Measurements from ENCODE around the gene ANKDD1A. TPM values are rescaled to one million over a fixed set of nuclear protein-coding genes. Genes with fewer than 3 reads are reported as not detected.

The ANKDD1A gene
- total RNA-seq, 2 donors from 2014 or later: 7.2 to 8.4 TPM

- Mint-ChIP-seq H3K4me1 (ENCODE audit: low read depth) (peaks cover 60% of the 10 kb centered on the region), H3K9me3 (peaks cover 3 to 7% of the 10 kb centered on the region in 2 donors), H3K27me3 (ENCODE audit: low read depth) (no peaks in the 10 kb centered on the region), H3K4me3 (no peak overlapping the region), H3K36me3 (ENCODE audit: insufficient read depth in 2 of 2) (peaks cover 12 to 19% of the 10 kb centered on the region in 2 donors), H3K27ac (no peak overlapping the region)
- no peak for DNase-seq
- ATAC-seq (replicated peaks in 1 of 2): no peak
Observed at GRCh38 chr15:64901141-64901540, 10.6 kb upstream of the ANKDD1A start.

GRCh38 chr15:64901914-64902313 lies 9.8 kb upstream of the ANKDD1A start:
- no peak for ATAC-seq (replicated peaks in 1 of 2)
- H3K9me3 Mint-ChIP-seq: peaks cover 3 to 7% of the 10 kb centered on the region in 2 donors

GRCh38 chr15:64902863-64903262 lies 8.8 kb upstream of the ANKDD1A start:
- H3K27me3 Mint-ChIP-seq (ENCODE audit: low read depth): no peaks in the 10 kb centered on the region
- peaks cover 12 to 19% of the 10 kb centered on the region in 2 donors for H3K36me3 Mint-ChIP-seq (ENCODE audit: insufficient read depth in 2 of 2)
- DNase-seq (no peak), ATAC-seq (replicated peaks in 1 of 2) (peak; percentile 46 to 70)
- peak overlapping the region in 1 of 2 donors; percentile 65 for H3K4me3 Mint-ChIP-seq
- peaks cover 43% of the 10 kb centered on the region for H3K4me1 Mint-ChIP-seq (ENCODE audit: low read depth)
- peak overlapping the region; percentile 91 for H3K27ac Mint-ChIP-seq
- H3K9me3 Mint-ChIP-seq: peaks cover 3 to 7% of the 10 kb centered on the region in 2 donors

More at GRCh38 chr15:64901914-64902313, 9.8 kb upstream of the ANKDD1A start:
- H3K4me3 Mint-ChIP-seq: no peak overlapping the region
- no peaks in the 10 kb centered on the region for H3K27me3 Mint-ChIP-seq (ENCODE audit: low read depth)
- peaks cover 52% of the 10 kb centered on the region for H3K4me1 Mint-ChIP-seq (ENCODE audit: low read depth)
- no peak for DNase-seq
- H3K36me3 Mint-ChIP-seq (ENCODE audit: insufficient read depth in 2 of 2): peaks cover 12 to 19% of the 10 kb centered on the region in 2 donors
- no peak overlapping the region for H3K27ac Mint-ChIP-seq

- Mint-ChIP-seq H3K27ac (peak overlapping the region; percentile 91), H3K4me3 (peak overlapping the region in 1 of 2 donors; percentile 65), H3K27me3 (ENCODE audit: low read depth) (no peaks in the 10 kb centered on the region), H3K9me3 (peaks cover 3 to 7% of the 10 kb centered on the region in 2 donors), H3K36me3 (ENCODE audit: insufficient read depth in 2 of 2) (peaks cover 12 to 19% of the 10 kb centered on the region in 2 donors), H3K4me1 (ENCODE audit: low read depth) (peaks cover 39% of the 10 kb centered on the region)
- peak; percentile 38 to 40 for ATAC-seq (replicated peaks in 1 of 2)
- no peak for DNase-seq
Observed at GRCh38 chr15:64903326-64903950, 8.3 kb upstream of the ANKDD1A start.

- H3K4me1 Mint-ChIP-seq (ENCODE audit: low read depth): peaks cover 39% of the 10 kb centered on the region
- peaks cover 3 to 7% of the 10 kb centered on the region in 2 donors for H3K9me3 Mint-ChIP-seq
- no peaks in the 10 kb centered on the region for H3K27me3 Mint-ChIP-seq (ENCODE audit: low read depth)
- ATAC-seq (replicated peaks in 1 of 2) (no peak), DNase-seq (no peak)
- no peak overlapping the region for H3K27ac Mint-ChIP-seq
- H3K36me3 Mint-ChIP-seq (ENCODE audit: insufficient read depth in 2 of 2): peaks cover 12 to 18% of the 10 kb centered on the region in 2 donors
- peak overlapping the region in 1 of 2 donors; percentile 23 for H3K4me3 Mint-ChIP-seq
Observed at GRCh38 chr15:64904189-64904588, 7.5 kb upstream of the ANKDD1A start.

GRCh38 chr15:64905119-64905831 lies 6.4 kb upstream of the ANKDD1A start:
- Mint-ChIP-seq H3K36me3 (ENCODE audit: insufficient read depth in 2 of 2) (peaks cover 10 to 13% of the 10 kb centered on the region in 2 donors), H3K27me3 (ENCODE audit: low read depth) (no peaks in the 10 kb centered on the region), H3K9me3 (peaks cover 3 to 7% of the 10 kb centered on the region in 2 donors), H3K4me1 (ENCODE audit: low read depth) (peaks cover 39% of the 10 kb centered on the region), H3K27ac (peak overlapping the region; percentile 11), H3K4me3 (peak overlapping the region; percentile 73 to 81)
- peak; percentile 84 for ATAC-seq (replicated peaks in 1 of 2)
- peak; percentile 84 to 86 for DNase-seq

GRCh38 chr15:64905941-64906340 lies 5.8 kb upstream of the ANKDD1A start:
- DNase-seq: no peak
- no peak overlapping the region for H3K27ac Mint-ChIP-seq

GRCh38 chr15:64906402-64906801 lies 5.3 kb upstream of the ANKDD1A start:
- DNase-seq: no peak
- H3K36me3 Mint-ChIP-seq (ENCODE audit: insufficient read depth in 2 of 2): peaks cover 4 to 6% of the 10 kb centered on the region in 2 donors
- peaks cover 46% of the 10 kb centered on the region for H3K4me1 Mint-ChIP-seq (ENCODE audit: low read depth)
- no peak overlapping the region for H3K27ac Mint-ChIP-seq
- H3K4me3 Mint-ChIP-seq: no peak overlapping the region
- no peak for ATAC-seq (replicated peaks in 1 of 2)
- peaks cover 10% of the 10 kb centered on the region for H3K27me3 Mint-ChIP-seq (ENCODE audit: low read depth)
- H3K9me3 Mint-ChIP-seq: peaks cover 0 to 1% of the 10 kb centered on the region in 2 donors

More at GRCh38 chr15:64905941-64906340, 5.8 kb upstream of the ANKDD1A start:
- Mint-ChIP-seq H3K36me3 (ENCODE audit: insufficient read depth in 2 of 2) (peaks cover 7 to 8% of the 10 kb centered on the region in 2 donors), H3K4me3 (peak overlapping the region; percentile 73 to 81), H3K4me1 (ENCODE audit: low read depth) (peaks cover 42% of the 10 kb centered on the region), H3K9me3 (peaks cover 0 to 4% of the 10 kb centered on the region in 2 donors), H3K27me3 (ENCODE audit: low read depth) (peaks cover 5% of the 10 kb centered on the region)
- no peak for ATAC-seq (replicated peaks in 1 of 2)

GRCh38 chr15:64907991-64908390 lies 3.7 kb upstream of the ANKDD1A start:
- Mint-ChIP-seq H3K27me3 (ENCODE audit: low read depth) (peaks cover 11% of the 10 kb centered on the region), H3K36me3 (ENCODE audit: insufficient read depth in 2 of 2) (peaks cover 0 to under 1% of the 10 kb centered on the region in 2 donors), H3K4me3 (no peak overlapping the region), H3K4me1 (ENCODE audit: low read depth) (peaks cover 35% of the 10 kb centered on the region), H3K27ac (no peak overlapping the region), H3K9me3 (no peaks in the 10 kb centered on the region)
- ATAC-seq (replicated peaks in 1 of 2) (no peak), DNase-seq (no peak)

GRCh38 chr15:64909546-64909945 lies 2.2 kb upstream of the ANKDD1A start:
- H3K36me3 Mint-ChIP-seq (ENCODE audit: insufficient read depth in 2 of 2): no peaks in the 10 kb centered on the region
- DNase-seq: no peak
- ATAC-seq (replicated peaks in 1 of 2): no peak
- H3K4me3 Mint-ChIP-seq: no peak overlapping the region
- no peak overlapping the region for H3K27ac Mint-ChIP-seq
- no peaks in the 10 kb centered on the region for H3K9me3 Mint-ChIP-seq
- H3K27me3 Mint-ChIP-seq (ENCODE audit: low read depth): peaks cover 11% of the 10 kb centered on the region
- peaks cover 20% of the 10 kb centered on the region for H3K4me1 Mint-ChIP-seq (ENCODE audit: low read depth)

- peaks cover 9% of the 10 kb centered on the region for H3K4me1 Mint-ChIP-seq (ENCODE audit: low read depth)
- H3K36me3 Mint-ChIP-seq (ENCODE audit: insufficient read depth in 2 of 2): no peaks in the 10 kb centered on the region
- no peak overlapping the region for H3K27ac Mint-ChIP-seq
- ATAC-seq (replicated peaks in 1 of 2) (no peak), DNase-seq (no peak)
- peak overlapping the region in 1 of 2 donors; percentile 12 for H3K4me3 Mint-ChIP-seq
- H3K27me3 Mint-ChIP-seq (ENCODE audit: low read depth): peaks cover 11% of the 10 kb centered on the region
- H3K9me3 Mint-ChIP-seq: no peaks in the 10 kb centered on the region
Observed at GRCh38 chr15:64912379-64913325, 950 bp downstream of the ANKDD1A start.

- Mint-ChIP-seq H3K9me3 (no peaks in the 10 kb centered on the region), H3K27me3 (ENCODE audit: low read depth) (peaks cover 9% of the 10 kb centered on the region), H3K27ac (no peak overlapping the region), H3K4me1 (ENCODE audit: low read depth) (peaks cover 8% of the 10 kb centered on the region), H3K4me3 (no peak overlapping the region), H3K36me3 (ENCODE audit: insufficient read depth in 2 of 2) (no peaks in the 10 kb centered on the region)
- DNase-seq (no peak), ATAC-seq (replicated peaks in 1 of 2) (no peak)
Observed at GRCh38 chr15:64915518-64916227, 4.0 kb downstream of the ANKDD1A start.
